Trophoblast cell (in vitro differentiated cells and primary cell): ENCODE data around the gene NUDT12.

Source experiments
- DNase-seq, 2 donors: peaks; one replicate each; pipeline ENCODE4 v3.0.0-alpha.2; 2016
- H2AFZ ChIP-seq: 2 replicates; pipeline ENCODE4 v1.6.1; 2013; ENCODE audit warnings: low read length, moderate library complexity, mild to moderate bottlenecking; ENCODE audit not compliant: insufficient read depth, poor library complexity
- H2AK5ac ChIP-seq: 2 replicates; pipeline ENCODE4 v1.6.1; 2013; ENCODE audit warnings: mild to moderate bottlenecking, low read length
- H2BK120ac ChIP-seq: 2 replicates; pipeline ENCODE4 v1.6.1; 2013; ENCODE audit warnings: low read length, mild to moderate bottlenecking, moderate library complexity; ENCODE audit not compliant: insufficient read depth, poor library complexity
- H2BK12ac ChIP-seq: 2 replicates; pipeline ENCODE4 v1.6.1; 2013; ENCODE audit warnings: mild to moderate bottlenecking, low read length, moderate library complexity
- H2BK5ac ChIP-seq: 2 replicates; pipeline ENCODE4 v1.6.1; 2013; ENCODE audit warnings: low read length, low read depth, moderate library complexity, mild to moderate bottlenecking; ENCODE audit not compliant: poor library complexity
- H3K14ac ChIP-seq: 2 replicates; pipeline ENCODE4 v1.6.1; 2013; ENCODE audit warnings: mild to moderate bottlenecking, low read length
- H3K18ac ChIP-seq: 2 replicates; pipeline ENCODE4 v1.6.1; 2013; ENCODE audit warnings: mild to moderate bottlenecking, low read length
- H3K23ac ChIP-seq: 2 replicates; pipeline ENCODE4 v1.6.1; 2013; ENCODE audit warnings: low read length
- H3K27ac ChIP-seq: 2 replicates; pipeline ENCODE4 v1.5.1; 2013; ENCODE audit warnings: low read depth, mild to moderate bottlenecking, inconsistent platforms, low read length, moderate library complexity
- H3K27me3 ChIP-seq: 2 replicates; pipeline ENCODE4 v1.6.1; 2013; ENCODE audit warnings: inconsistent platforms, mild to moderate bottlenecking, low read length, moderate library complexity; ENCODE audit not compliant: insufficient read depth
- H3K36me3 ChIP-seq, 2 experiments: 1 replicate in 1 of 2; 2 replicates in 1 of 2; pipeline ENCODE4 v1.6.1; 2013; ENCODE audit warnings: low read length in 2 of 2, mild to moderate bottlenecking in 2 of 2, moderate library complexity in 1 of 2; ENCODE audit not compliant: insufficient read depth in 2 of 2, control insufficient read depth in 1 of 2
- H3K4ac ChIP-seq: 2 replicates; pipeline ENCODE4 v1.6.1; 2013; ENCODE audit warnings: low read depth, mild to moderate bottlenecking, low read length, moderate library complexity
- H3K4me1 ChIP-seq, 2 experiments: 1 replicate in 1 of 2; 2 replicates in 1 of 2; pipeline ENCODE4 v1.6.1; 2013; ENCODE audit warnings: low read length in 2 of 2, mild to moderate bottlenecking in 2 of 2, moderate library complexity in 1 of 2; ENCODE audit not compliant: insufficient read depth in 2 of 2, control insufficient read depth in 1 of 2
- H3K4me2 ChIP-seq: 2 replicates; pipeline ENCODE4 v1.6.1; 2013; ENCODE audit warnings: inconsistent platforms, mild to moderate bottlenecking, low read length, moderate library complexity
- H3K4me3 ChIP-seq: 2 replicates; pipeline ENCODE4 v1.5.1; 2013; ENCODE audit warnings: mild to moderate bottlenecking, low read depth, low read length, inconsistent platforms
- H3K79me1 ChIP-seq: one replicate; pipeline ENCODE4 v1.6.1; 2013; ENCODE audit warnings: low read length
- H3K79me2 ChIP-seq: 2 replicates; pipeline ENCODE4 v1.6.1; 2013; ENCODE audit warnings: low read length, mild to moderate bottlenecking; ENCODE audit not compliant: control insufficient read depth, insufficient read depth, poor library complexity
- H3K9ac ChIP-seq: 2 replicates; pipeline ENCODE4 v1.6.1; 2013; ENCODE audit warnings: mild to moderate bottlenecking, low read length
- H3K9me3 ChIP-seq: 2 replicates; pipeline ENCODE4 v1.6.1; 2013; ENCODE audit warnings: low read depth, mild to moderate bottlenecking, control low read depth, inconsistent platforms, low read length; ENCODE audit not compliant: insufficient read depth
- H4K12ac ChIP-seq: 2 replicates; pipeline ENCODE4 v1.6.1; 2013; ENCODE audit warnings: low read depth, mild to moderate bottlenecking, low read length, moderate library complexity
- H4K8ac ChIP-seq: 2 replicates; pipeline ENCODE4 v1.6.1; 2013; ENCODE audit warnings: low read depth, mild to moderate bottlenecking, low read length, moderate library complexity
- H4K91ac ChIP-seq: one replicate; pipeline ENCODE4 v1.6.1; 2013; ENCODE audit warnings: low read depth, mild to moderate bottlenecking, low read length, moderate library complexity
- WGBS: extraction: QIAGEN DNeasy Blood & Tissue Kit; methylation state at CpG from one replicate; pipeline ENCODE4 v1.1.7; 2013; ENCODE audit warnings: missing lambda C conversion rate; ENCODE audit not compliant: insufficient read length, insufficient coverage; ENCODE audit errors: extremely low coverage; 5-methylcytosine and 5-hydroxymethylcytosine counted together

NUDT12 gene

DNA sequence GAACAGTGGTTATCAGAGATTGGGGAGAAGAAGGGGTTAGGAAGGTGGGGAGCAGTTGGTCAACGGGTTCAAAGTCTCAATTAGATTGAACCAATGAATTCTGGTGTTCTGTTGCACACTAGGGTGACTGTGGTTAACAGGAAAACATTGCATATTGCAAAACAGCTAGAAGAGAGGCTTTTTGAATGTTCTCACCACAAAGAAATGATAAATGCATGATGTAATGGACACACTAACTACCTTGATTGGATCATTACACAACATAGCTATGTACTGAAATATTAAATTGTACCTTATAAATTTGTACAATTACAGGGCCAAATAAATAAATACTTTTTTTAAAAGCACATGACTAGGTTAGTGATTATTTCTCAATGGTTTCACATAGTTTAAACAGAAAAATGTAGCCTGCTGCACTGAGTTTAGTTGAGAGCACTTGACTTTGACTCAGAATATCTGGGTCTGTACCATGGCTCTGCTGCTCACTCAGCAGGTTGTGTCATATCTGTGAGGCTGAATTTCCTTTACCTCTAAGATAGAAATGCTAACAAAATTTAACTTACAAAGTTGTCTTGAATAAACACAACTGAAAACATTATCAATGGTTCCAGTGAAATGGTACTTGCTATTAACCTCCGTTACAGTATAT lies 30.4 kb downstream of the NUDT12 start:
- Histone ChIP-seq H3K27ac (no peak overlapping the region), H3K18ac (no peak overlapping the region), H2BK120ac (no peak overlapping the region), H3K4ac (no peak overlapping the region), H3K4me3 (no peak overlapping the region), H2BK12ac (no peak overlapping the region), H3K79me1 (peaks cover 10% of the 10 kb centered on the region), H3K14ac (no peak overlapping the region), H3K36me3 (no peaks in the 10 kb centered on the region), H2AK5ac (no peak overlapping the region), H3K27me3 (no peaks in the 10 kb centered on the region), H2BK5ac (no peak overlapping the region), H3K9ac (no peak overlapping the region), H4K12ac (no peak overlapping the region), H3K4me1 (no peaks in the 10 kb centered on the region), H4K91ac (no peak overlapping the region), H2AFZ (no peak overlapping the region), H4K8ac (no peak overlapping the region), H3K4me2 (no peak overlapping the region), H3K79me2 (no peaks in the 10 kb centered on the region), H3K23ac (no peak overlapping the region), H3K9me3 (no peaks in the 10 kb centered on the region)
- no CpG with 5 or more reads among the region's 2 CpGs for WGBS
- peak in 1 of 2 donors; percentile 39 for DNase-seq

DNA sequence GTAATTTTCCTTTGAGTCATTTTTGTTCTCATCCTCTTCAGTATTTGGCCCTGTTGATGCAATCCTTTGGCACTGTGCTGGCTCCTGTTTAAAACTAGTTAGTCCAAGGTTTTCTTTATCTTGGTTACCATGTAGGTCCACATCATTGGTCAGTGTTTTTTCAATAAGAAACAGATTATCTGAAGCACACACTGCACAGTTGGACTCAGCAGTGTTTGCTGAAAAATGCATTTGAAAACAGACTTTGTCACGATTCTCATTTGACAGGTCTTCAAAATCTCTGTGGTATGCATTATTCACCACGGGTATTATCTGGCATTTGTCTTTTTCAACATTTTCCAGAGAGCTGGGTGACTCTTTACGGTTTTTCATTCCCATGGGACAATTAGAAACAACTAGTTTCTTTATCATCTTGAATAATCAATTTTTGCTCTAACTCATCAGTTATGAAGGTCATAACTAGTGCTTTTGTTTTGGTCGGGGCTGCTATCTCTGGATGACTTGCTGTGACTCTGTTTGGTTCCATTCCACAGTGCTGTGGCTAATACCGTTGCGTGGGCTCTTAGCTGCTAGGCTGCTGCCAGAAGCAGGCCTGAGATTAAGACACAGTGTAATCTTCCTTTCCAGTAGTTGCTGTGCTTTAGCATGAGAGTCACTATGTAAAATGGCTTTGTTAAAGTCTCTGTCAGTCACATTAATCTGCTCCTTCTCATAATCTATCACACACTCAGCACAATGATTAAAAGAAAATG lies 36.2 kb downstream of the NUDT12 start:
- no peaks in the 10 kb centered on the region for H3K27me3 ChIP-seq
- peak overlapping the region; percentile 52 for H2AK5ac ChIP-seq
- no CpG with 5 or more reads among the region's 6 CpGs for WGBS
- H3K27ac ChIP-seq, result peak overlapping the region; percentile 96
- no peaks in the 10 kb centered on the region for H3K9me3 ChIP-seq
- peak overlapping the region; percentile 71 for H3K4ac ChIP-seq
- H2AFZ ChIP-seq, result no peak overlapping the region
- peak overlapping the region; percentile 5 for H2BK12ac ChIP-seq
- peak overlapping the region; percentile 7 for H3K4me2 ChIP-seq
- peak overlapping the region; percentile 96 for H4K91ac ChIP-seq
- H3K14ac ChIP-seq, result peak overlapping the region; percentile 79
- peaks cover 9 to 16% of the 10 kb centered on the region in 2 experiments for H3K4me1 ChIP-seq
- peaks cover 37% of the 10 kb centered on the region for H3K79me1 ChIP-seq
- peak overlapping the region; percentile 94 for H2BK5ac ChIP-seq
- no peak overlapping the region for H4K12ac ChIP-seq
- no peak overlapping the region for H3K9ac ChIP-seq
- no peak overlapping the region for H3K4me3 ChIP-seq
- H3K18ac ChIP-seq, result peak overlapping the region; percentile 72
- H3K79me2 ChIP-seq, result peaks cover 2% of the 10 kb centered on the region
- peak overlapping the region; percentile 17 for H4K8ac ChIP-seq
- peak in 1 of 2 donors; percentile 25 for DNase-seq
- peak overlapping the region; percentile 91 for H2BK120ac ChIP-seq
- no peaks in the 10 kb centered on the region for H3K36me3 ChIP-seq
- H3K23ac ChIP-seq, result no peak overlapping the region

- Histone ChIP-seq H3K79me1 (peaks cover 40% of the 10 kb centered on the region), H3K27me3 (no peaks in the 10 kb centered on the region), H3K18ac (no peak overlapping the region), H3K14ac (no peak overlapping the region), H2AFZ (no peak overlapping the region), H4K8ac (no peak overlapping the region), H4K91ac (no peak overlapping the region), H2BK120ac (no peak overlapping the region), H2BK12ac (no peak overlapping the region), H3K79me2 (peaks cover 2% of the 10 kb centered on the region), H4K12ac (no peak overlapping the region), H3K9ac (no peak overlapping the region), H2BK5ac (no peak overlapping the region), H3K4ac (no peak overlapping the region), H3K4me1 (peaks cover 9 to 16% of the 10 kb centered on the region in 2 experiments), H2AK5ac (no peak overlapping the region), H3K9me3 (no peaks in the 10 kb centered on the region), H3K23ac (no peak overlapping the region), H3K36me3 (no peaks in the 10 kb centered on the region), H3K27ac (no peak overlapping the region), H3K4me3 (no peak overlapping the region), H3K4me2 (no peak overlapping the region)
- no peak for DNase-seq
- no CpG with 5 or more reads among the region's 1 CpG for WGBS
Measured at GRCh38 chr5:103525361-103525760, 37.2 kb downstream of the NUDT12 start.

GRCh38 chr5:103523319-103523718 lies 39.3 kb downstream of the NUDT12 start:
- WGBS, result no CpG with 5 or more reads among the region's 3 CpGs
- Histone ChIP-seq H3K4me1 (peaks cover 9 to 16% of the 10 kb centered on the region in 2 experiments), H3K9ac (no peak overlapping the region), H3K4ac (no peak overlapping the region), H2BK5ac (peak overlapping the region; percentile 67), H3K27me3 (no peaks in the 10 kb centered on the region), H4K8ac (peak overlapping the region; percentile 42), H2AK5ac (no peak overlapping the region), H3K79me2 (peaks cover 2% of the 10 kb centered on the region), H3K9me3 (no peaks in the 10 kb centered on the region), H4K12ac (no peak overlapping the region), H3K18ac (no peak overlapping the region), H2BK120ac (peak overlapping the region; percentile 61), H3K23ac (no peak overlapping the region), H3K36me3 (no peaks in the 10 kb centered on the region), H3K27ac (peak overlapping the region; percentile 99), H4K91ac (peak overlapping the region; percentile 58), H3K79me1 (peaks cover 37% of the 10 kb centered on the region), H3K14ac (peak overlapping the region; percentile 18), H3K4me3 (no peak overlapping the region), H3K4me2 (no peak overlapping the region), H2BK12ac (peak overlapping the region; percentile 59), H2AFZ (no peak overlapping the region)
- DNase-seq, result peak; percentile 63 to 73
